Brain microvascular endothelial cell (primary cell): ENCODE measurements around the gene TMEM164.

Source experiments
- DNase-seq: peaks from one replicate; pipeline ENCODE4 v3.0.0-alpha.2; 2020
- H3K27ac ChIP-seq: fragments of 250-450 bp; sonication (Bioruptor Pico); 2 replicates; pipeline ENCODE4 v1.5.1; 2020; ENCODE audit warnings: mild to moderate bottlenecking, moderate library complexity
- H3K27me3 ChIP-seq: fragments of 250-450 bp; sonication (Bioruptor Pico); replicated peaks from 2 replicates; pipeline ENCODE4 v1.5.1; 2020; ENCODE audit warnings: mild to moderate bottlenecking
- H3K36me3 ChIP-seq: fragments of 250-450 bp; sonication (Bioruptor Pico); replicated peaks from 2 replicates; pipeline ENCODE4 v1.5.1; 2020; ENCODE audit warnings: mild to moderate bottlenecking
- H3K4me3 ChIP-seq: 2 replicates; pipeline ENCODE4 v1.5.1; 2011; ENCODE audit warnings: low read depth, mild to moderate bottlenecking, control low read depth, low read length, moderate library complexity
- CTCF ChIP-seq: IDR thresholded peaks from 2 replicates; pipeline ENCODE4 v1.5.1; 2011; ENCODE audit warnings: low read depth, mild to moderate bottlenecking, moderate library complexity, low read length, control low read depth, inconsistent platforms; ENCODE audit errors: missing control alignments
- in situ Hi-C: cut with HindIII; loops from 2 replicates; pipeline ENCODE4 v1.10.0; 2017; ENCODE audit warnings: low sequenced_read_pairs, low pct_ligation_motif_present

The TMEM164 gene

GRCh38 chrX:110224926-110225617 is 222.2 kb downstream of the TMEM164 start:
- Histone ChIP-seq H3K27me3 (no peaks in the 10 kb centered on the region), H3K27ac (no peak overlapping the region), H3K36me3 (no peaks in the 10 kb centered on the region), H3K4me3 (no peak overlapping the region)
- in situ Hi-C loops, result no loop called here
- no peak for DNase-seq
- no peak for TF ChIP-seq CTCF

DNA sequence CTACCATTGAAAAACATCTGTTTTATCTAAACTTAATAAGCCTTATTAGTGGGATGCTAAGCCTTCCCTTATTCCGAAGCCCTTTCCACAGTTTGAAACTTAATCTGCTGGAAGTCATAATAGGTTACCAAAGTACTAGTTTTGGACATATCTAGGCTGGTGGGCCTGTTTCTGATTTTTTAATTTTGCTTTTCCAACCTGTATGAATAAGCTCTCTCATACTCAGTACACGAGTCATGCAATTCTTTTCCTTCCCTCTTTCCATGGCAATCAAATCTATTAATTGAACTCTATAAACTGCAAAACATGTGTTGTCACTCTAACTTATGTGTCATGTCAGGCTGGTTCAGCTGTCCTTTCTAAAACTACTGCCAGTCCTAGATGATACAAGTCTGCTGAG is 224.0 kb downstream of the TMEM164 start:
- H3K4me3 ChIP-seq, result no peak overlapping the region
- H3K36me3 ChIP-seq, result no peaks in the 10 kb centered on the region
- no peak overlapping the region for H3K27ac ChIP-seq
- DNase-seq, result no peak
- H3K27me3 ChIP-seq, result no peaks in the 10 kb centered on the region
- in situ Hi-C loops, result no loop called here
- TF ChIP-seq CTCF, result no peak
